ENCODE data around the gene SAG.

Gene SAG

GRCh38 chr2:233288663-233289062, 19.0 kb upstream of the SAG start:
- peak; percentile 20 for DNase-seq (ENCODE audit: low read depth)

- no peak for DNase-seq (ENCODE audit: low read depth)
Measured at GRCh38 chr2:233289648-233290047, 18.0 kb upstream of the SAG start.

GRCh38 chr2:233290051-233290845, 17.4 kb upstream of the SAG start:
- DNase-seq (ENCODE audit: low read depth): no peak

GRCh38 chr2:233295891-233296290, 11.7 kb upstream of the SAG start:
- no peak for DNase-seq (ENCODE audit: low read depth)

- no peak for DNase-seq (ENCODE audit: low read depth)
Measured at GRCh38 chr2:233297076-233297475, 10.5 kb upstream of the SAG start.

- no peak for DNase-seq (ENCODE audit: low read depth)
Measured at GRCh38 chr2:233300401-233300800, 7.2 kb upstream of the SAG start.

GRCh38 chr2:233301248-233301647, 6.4 kb upstream of the SAG start:
- DNase-seq (ENCODE audit: low read depth): no peak

GRCh38 chr2:233301811-233302210, 5.8 kb upstream of the SAG start:
- no peak for DNase-seq (ENCODE audit: low read depth)

GRCh38 chr2:233303252-233303651, 4.4 kb upstream of the SAG start:
- no peak for DNase-seq (ENCODE audit: low read depth)

- no peak for DNase-seq (ENCODE audit: low read depth)
Measured at GRCh38 chr2:233311241-233311926, 3.8 kb downstream of the SAG start.

GRCh38 chr2:233312874-233313273, 5.3 kb downstream of the SAG start:
- DNase-seq (ENCODE audit: low read depth): no peak

- no peak for DNase-seq (ENCODE audit: low read depth)
Measured at GRCh38 chr2:233314180-233314925, 6.7 kb downstream of the SAG start.

- DNase-seq (ENCODE audit: low read depth): no peak
Measured at GRCh38 chr2:233317196-233317943, 9.8 kb downstream of the SAG start.

- DNase-seq (ENCODE audit: low read depth): no peak
Measured at GRCh38 chr2:233319256-233319655, 11.6 kb downstream of the SAG start.

- no peak for DNase-seq (ENCODE audit: low read depth)
Measured at GRCh38 chr2:233320470-233320869, 12.9 kb downstream of the SAG start.

- no peak for DNase-seq (ENCODE audit: low read depth)
Measured at GRCh38 chr2:233321166-233321565, 13.6 kb downstream of the SAG start.

GRCh38 chr2:233323851-233324250, 16.2 kb downstream of the SAG start:
- no peak for DNase-seq (ENCODE audit: low read depth)

- no peak for DNase-seq (ENCODE audit: low read depth)
Measured at GRCh38 chr2:233325256-233325655, 17.6 kb downstream of the SAG start.

- no peak for DNase-seq (ENCODE audit: low read depth)
Measured at GRCh38 chr2:233325814-233326213, 18.2 kb downstream of the SAG start.

- DNase-seq (ENCODE audit: low read depth): no peak
Measured at GRCh38 chr2:233326500-233326899, 18.9 kb downstream of the SAG start.

GRCh38 chr2:233328922-233329321, 21.3 kb downstream of the SAG start:
- no peak for DNase-seq (ENCODE audit: low read depth)

GRCh38 chr2:233329489-233330135, 22.0 kb downstream of the SAG start:
- no peak for DNase-seq (ENCODE audit: low read depth)

All from ELR (cell line).